ENCODE results near the gene TGFBR3L. TPM values are rescaled to one million over a fixed set of nuclear protein-coding genes. Genes with fewer than 3 reads are reported as not detected.
A peak's percentile ranks its signal among the peaks of the same experiment; 100 is the strongest.

Gene TGFBR3L
- total and polyA plus RNA-seq, 2 of the 13 experiments (the other 11 are each of a cell fraction or from before 2014, with no cell fraction given) = 0.20 to 1.0 TPM

DNA sequence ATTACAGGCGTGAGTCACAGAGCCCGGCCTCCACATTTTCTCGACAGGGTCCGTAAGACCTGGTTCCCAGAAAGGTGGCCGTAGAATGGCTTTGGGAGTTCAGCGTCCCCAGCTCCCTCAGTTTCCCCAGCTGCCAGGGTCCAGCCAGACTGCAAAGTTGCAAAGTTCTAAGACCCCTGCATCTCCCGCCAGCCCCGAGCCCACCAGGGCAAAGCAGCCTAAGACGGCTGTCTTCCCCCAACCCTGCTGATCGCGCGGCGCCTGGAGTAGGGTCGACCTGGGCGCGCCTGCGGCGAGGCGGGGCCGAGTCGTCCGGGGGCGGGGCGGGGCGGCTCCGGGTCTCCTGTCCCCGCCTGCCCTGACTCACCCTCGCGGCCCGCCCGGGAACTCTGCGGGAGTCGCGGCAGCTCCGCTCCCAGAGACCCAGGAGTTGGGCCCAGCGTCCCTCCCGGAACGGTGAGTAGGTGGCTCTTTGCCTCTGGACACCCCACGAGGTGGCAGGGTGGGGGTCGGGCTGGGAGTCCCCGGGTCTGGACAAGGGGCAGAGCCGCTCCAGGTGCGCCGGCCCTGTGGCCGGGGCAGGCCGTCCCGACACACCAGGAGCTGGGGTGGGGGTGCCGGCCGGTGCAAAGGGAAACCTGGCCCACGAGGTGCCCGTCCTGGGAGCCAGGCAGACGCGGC, 26.3 kb upstream of the TGFBR3L start, which contains the start of gene LRRC8E (continued):
- TF ChIP-seq, protein P1, sequence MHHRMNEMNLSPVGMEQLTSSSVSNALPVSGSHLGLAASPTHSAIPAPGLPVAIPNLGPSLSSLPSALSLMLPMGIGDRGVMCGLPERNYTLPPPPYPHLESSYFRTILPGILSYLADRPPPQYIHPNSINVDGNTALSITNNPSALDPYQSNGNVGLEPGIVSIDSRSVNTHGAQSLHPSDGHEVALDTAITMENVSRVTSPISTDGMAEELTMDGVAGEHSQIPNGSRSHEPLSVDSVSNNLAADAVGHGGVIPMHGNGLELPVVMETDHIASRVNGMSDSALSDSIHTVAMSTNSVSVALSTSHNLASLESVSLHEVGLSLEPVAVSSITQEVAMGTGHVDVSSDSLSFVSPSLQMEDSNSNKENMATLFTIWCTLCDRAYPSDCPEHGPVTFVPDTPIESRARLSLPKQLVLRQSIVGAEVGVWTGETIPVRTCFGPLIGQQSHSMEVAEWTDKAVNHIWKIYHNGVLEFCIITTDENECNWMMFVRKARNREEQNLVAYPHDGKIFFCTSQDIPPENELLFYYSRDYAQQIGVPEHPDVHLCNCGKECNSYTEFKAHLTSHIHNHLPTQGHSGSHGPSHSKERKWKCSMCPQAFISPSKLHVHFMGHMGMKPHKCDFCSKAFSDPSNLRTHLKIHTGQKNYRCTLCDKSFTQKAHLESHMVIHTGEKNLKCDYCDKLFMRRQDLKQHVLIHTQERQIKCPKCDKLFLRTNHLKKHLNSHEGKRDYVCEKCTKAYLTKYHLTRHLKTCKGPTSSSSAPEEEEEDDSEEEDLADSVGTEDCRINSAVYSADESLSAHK (CRISPR knock-in tag; IDR thresholded peaks at IDR 0.05; ENCODE audit: borderline replicate concordance) = no peak
- no peak for TF ChIP-seq SMARCC2 (IDR thresholded peaks at IDR 0.05)
- TF ChIP-seq MBD4 (IDR thresholded peaks at IDR 0.05; ENCODE audit: borderline replicate concordance, low read length) = no peak
- no peak for TF ChIP-seq ZNF256 (CRISPR knock-in tag; conservative IDR thresholded peaks at IDR 0.05)
- 0 out of 2 replicates have a peak, but pooled peaks have one; percentile 57 for TF ChIP-seq NFKBIZ (CRISPR knock-in tag; IDR thresholded peaks at IDR 0.05)
- no peak for TF ChIP-seq ZNF263 (CRISPR knock-in tag; IDR thresholded peaks at IDR 0.05)
- peak; percentile 42; the same call in 1 of the 2 replicates for TF ChIP-seq ZNF121 (CRISPR knock-in tag; IDR thresholded peaks at IDR 0.05)
- TF ChIP-seq, protein P2, sequence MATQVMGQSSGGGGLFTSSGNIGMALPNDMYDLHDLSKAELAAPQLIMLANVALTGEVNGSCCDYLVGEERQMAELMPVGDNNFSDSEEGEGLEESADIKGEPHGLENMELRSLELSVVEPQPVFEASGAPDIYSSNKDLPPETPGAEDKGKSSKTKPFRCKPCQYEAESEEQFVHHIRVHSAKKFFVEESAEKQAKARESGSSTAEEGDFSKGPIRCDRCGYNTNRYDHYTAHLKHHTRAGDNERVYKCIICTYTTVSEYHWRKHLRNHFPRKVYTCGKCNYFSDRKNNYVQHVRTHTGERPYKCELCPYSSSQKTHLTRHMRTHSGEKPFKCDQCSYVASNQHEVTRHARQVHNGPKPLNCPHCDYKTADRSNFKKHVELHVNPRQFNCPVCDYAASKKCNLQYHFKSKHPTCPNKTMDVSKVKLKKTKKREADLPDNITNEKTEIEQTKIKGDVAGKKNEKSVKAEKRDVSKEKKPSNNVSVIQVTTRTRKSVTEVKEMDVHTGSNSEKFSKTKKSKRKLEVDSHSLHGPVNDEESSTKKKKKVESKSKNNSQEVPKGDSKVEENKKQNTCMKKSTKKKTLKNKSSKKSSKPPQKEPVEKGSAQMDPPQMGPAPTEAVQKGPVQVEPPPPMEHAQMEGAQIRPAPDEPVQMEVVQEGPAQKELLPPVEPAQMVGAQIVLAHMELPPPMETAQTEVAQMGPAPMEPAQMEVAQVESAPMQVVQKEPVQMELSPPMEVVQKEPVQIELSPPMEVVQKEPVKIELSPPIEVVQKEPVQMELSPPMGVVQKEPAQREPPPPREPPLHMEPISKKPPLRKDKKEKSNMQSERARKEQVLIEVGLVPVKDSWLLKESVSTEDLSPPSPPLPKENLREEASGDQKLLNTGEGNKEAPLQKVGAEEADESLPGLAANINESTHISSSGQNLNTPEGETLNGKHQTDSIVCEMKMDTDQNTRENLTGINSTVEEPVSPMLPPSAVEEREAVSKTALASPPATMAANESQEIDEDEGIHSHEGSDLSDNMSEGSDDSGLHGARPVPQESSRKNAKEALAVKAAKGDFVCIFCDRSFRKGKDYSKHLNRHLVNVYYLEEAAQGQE (IDR thresholded peaks at IDR 0.05; ENCODE audit: borderline replicate concordance in 1 of 2, low read depth in 1 of 2, low read length in 2 of 2) = no peak
- TF ChIP-seq ZNF839 (CRISPR knock-in tag; IDR thresholded peaks at IDR 0.05; ENCODE audit: borderline replicate concordance) = no peak
- TF ChIP-seq, protein P3, sequence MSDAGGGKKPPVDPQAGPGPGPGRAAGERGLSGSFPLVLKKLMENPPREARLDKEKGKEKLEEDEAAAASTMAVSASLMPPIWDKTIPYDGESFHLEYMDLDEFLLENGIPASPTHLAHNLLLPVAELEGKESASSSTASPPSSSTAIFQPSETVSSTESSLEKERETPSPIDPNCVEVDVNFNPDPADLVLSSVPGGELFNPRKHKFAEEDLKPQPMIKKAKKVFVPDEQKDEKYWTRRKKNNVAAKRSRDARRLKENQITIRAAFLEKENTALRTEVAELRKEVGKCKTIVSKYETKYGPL (CRISPR knock-in tag; IDR thresholded peaks at IDR 0.05) = no peak
- TF ChIP-seq ZNF629 (CRISPR knock-in tag; conservative IDR thresholded peaks at IDR 0.05) = no peak
- TF ChIP-seq ZNF841 (CRISPR knock-in tag; IDR thresholded peaks at IDR 0.05; ENCODE audit: borderline replicate concordance) = no peak

All from HepG2 (cell line).